Liver (tissue), 9 donors: ENCODE data around the gene CDC42BPB. TPM values are rescaled to one million over a fixed set of nuclear protein-coding genes. Genes with fewer than 3 reads are reported as not detected.

Experiments
- DNase-seq: peaks from one replicate; pipeline ENCODE4 v3.0.0-alpha.2; 2017; ENCODE audit warnings: low spot score
- H3K27ac ChIP-seq, 2 donors: one replicate each; pipeline ENCODE4 v1.7.0; 2013; ENCODE audit warnings: inconsistent platforms in 2 of 2, low read length in 2 of 2, control low read depth in 1 of 2, low read depth in 1 of 2, mild to moderate bottlenecking in 1 of 2
- H3K27me3 ChIP-seq, 4 donors: one replicate each; pipeline versions ENCODE4 v1.6.1 to v1.7.0; 2013; ENCODE audit warnings: low read length in 3 of 4, inconsistent platforms in 1 of 4, mild to moderate bottlenecking in 1 of 4, moderate library complexity in 1 of 4; ENCODE audit not compliant: control insufficient read depth in 4 of 4, insufficient read depth in 4 of 4
- H3K36me3 ChIP-seq, 4 donors: one replicate each; pipeline versions ENCODE4 v1.6.1 to v1.7.0; 2013; ENCODE audit warnings: low read length in 3 of 4, mild to moderate bottlenecking in 3 of 4, low read depth in 1 of 4, moderate library complexity in 1 of 4; ENCODE audit not compliant: control insufficient read depth in 4 of 4, insufficient read depth in 3 of 4
- H3K4me1 ChIP-seq, 4 donors: one replicate each; pipeline versions ENCODE4 v1.6.1 to v1.7.0; 2013; ENCODE audit warnings: low read length in 3 of 4, mild to moderate bottlenecking in 3 of 4, moderate library complexity in 1 of 4; ENCODE audit not compliant: control insufficient read depth in 4 of 4, insufficient read depth in 4 of 4
- H3K4me3 ChIP-seq, 3 donors: one replicate each; pipeline versions ENCODE4 v1.6.1 to v1.7.0; 2013; ENCODE audit warnings: low read length in 3 of 3, control low read depth in 1 of 3, low read depth in 1 of 3, mild to moderate bottlenecking in 1 of 3
- H3K9ac ChIP-seq, 2 donors: one replicate each; pipeline ENCODE4 v1.7.0; 2013; ENCODE audit warnings: low read length in 2 of 2, mild to moderate bottlenecking in 2 of 2, moderate library complexity in 2 of 2, control low read depth in 1 of 2, low read depth in 1 of 2
- H3K9me3 ChIP-seq, 4 donors: one replicate each; pipeline versions ENCODE4 v1.6.1 to v1.7.0; 2013; ENCODE audit warnings: low read length in 3 of 4; ENCODE audit not compliant: control insufficient read depth in 4 of 4
- FOXA1 ChIP-seq: IDR thresholded peaks from 2 replicates; pipeline ENCODE4 v1.6.1; 2016; ENCODE audit warnings: antibody characterized with exemption
- FOXA2 ChIP-seq: IDR thresholded peaks from 2 replicates; pipeline ENCODE4 v1.6.1; 2016; ENCODE audit warnings: antibody characterized with exemption
- GABPA ChIP-seq, 2 donors: IDR thresholded peaks in 1 of 2; conservative IDR thresholded peaks in 1 of 2; 2 replicates each; pipeline ENCODE4 v1.6.1; 2016; ENCODE audit warnings: antibody characterized with exemption in 2 of 2, mild to moderate bottlenecking in 1 of 2, moderate library complexity in 1 of 2
- HNF4A ChIP-seq, 2 donors: conservative IDR thresholded peaks; 2 replicates each; pipeline ENCODE4 v1.6.1; 2016; ENCODE audit warnings: antibody characterized with exemption in 2 of 2, mild to moderate bottlenecking in 2 of 2
- HNF4G ChIP-seq: IDR thresholded peaks from 2 replicates; pipeline ENCODE4 v1.6.1; 2016; ENCODE audit warnings: antibody characterized with exemption
- JUND ChIP-seq, 2 donors: IDR thresholded peaks; 2 replicates each; pipeline ENCODE4 v1.6.1; 2016; ENCODE audit warnings: antibody characterized with exemption in 2 of 2
- RAD21 ChIP-seq, 2 donors: IDR thresholded peaks; 2 replicates each; pipeline ENCODE4 v1.6.1; 2016; ENCODE audit warnings: antibody characterized with exemption in 2 of 2, mild to moderate bottlenecking in 2 of 2
- RXRA ChIP-seq, 2 donors: IDR thresholded peaks; 2 replicates each; pipeline ENCODE4 v1.6.1; 2017 to 2018; ENCODE audit warnings: antibody characterized with exemption in 2 of 2, mild to moderate bottlenecking in 1 of 2
- TAF1 ChIP-seq: conservative IDR thresholded peaks from 2 replicates; pipeline ENCODE4 v1.6.1; 2016; ENCODE audit warnings: antibody characterized with exemption, mild to moderate bottlenecking
- YY1 ChIP-seq: IDR thresholded peaks from 2 replicates; pipeline ENCODE4 v1.6.1; 2016; ENCODE audit warnings: antibody characterized with exemption, mild to moderate bottlenecking
- WGBS: extraction: QIAGEN DNeasy Blood & Tissue Kit; methylation state at CpG from one replicate; pipeline ENCODE4 v1.1.7; 2013; 5-methylcytosine and 5-hydroxymethylcytosine counted together
- polyA plus RNA-seq, 2 donors: library from polyadenylated mRNA; stranded (reverse) in 1 of 2; unstranded in 1 of 2; fragments of 200-250 nt in 1 of 2; fragments of >200 nt in 1 of 2; fragmentation: Nextera tagmentation in 1 of 2; extraction: Ambion mirVana in 1 of 2; gene quantifications; one replicate each; pipeline versions ENCODE4 v1.2.1 to v1.2.3, GENCODE V29; 2013 to 2015
- total RNA-seq, 2 donors: library from RNA; depleted of rRNA; stranded (reverse); fragments of >200 nt; gene quantifications; one replicate each; pipeline ENCODE4 v1.2.3, GENCODE V29; 2014
- TF ChIP-seq, protein P1 (sequence below): IDR thresholded peaks from 2 replicates; pipeline ENCODE4 v1.6.1; 2016; ENCODE audit warnings: antibody characterized with exemption
- TF ChIP-seq, protein P2 (sequence below): IDR thresholded peaks from 2 replicates; pipeline ENCODE4 v1.6.1; 2016; ENCODE audit warnings: antibody characterized with exemption, mild to moderate bottlenecking
- TF ChIP-seq, protein P3 (sequence below): IDR thresholded peaks from 2 replicates; pipeline ENCODE4 v1.6.1; 2016; ENCODE audit warnings: antibody characterized with exemption
- TF ChIP-seq, protein P4 (sequence below): IDR thresholded peaks from 2 replicates; pipeline ENCODE4 v1.6.1; 2016; ENCODE audit warnings: antibody characterized with exemption
- donor health status: healthy.
- donor health status: healthy.
- donor health status: healthy.
- donor health status: healthy.
- donor health status: healthy.

Gene CDC42BPB
- total and polyA plus RNA-seq, 4 donors, result 4.1 to 78.7 (median 29.7) TPM

DNA sequence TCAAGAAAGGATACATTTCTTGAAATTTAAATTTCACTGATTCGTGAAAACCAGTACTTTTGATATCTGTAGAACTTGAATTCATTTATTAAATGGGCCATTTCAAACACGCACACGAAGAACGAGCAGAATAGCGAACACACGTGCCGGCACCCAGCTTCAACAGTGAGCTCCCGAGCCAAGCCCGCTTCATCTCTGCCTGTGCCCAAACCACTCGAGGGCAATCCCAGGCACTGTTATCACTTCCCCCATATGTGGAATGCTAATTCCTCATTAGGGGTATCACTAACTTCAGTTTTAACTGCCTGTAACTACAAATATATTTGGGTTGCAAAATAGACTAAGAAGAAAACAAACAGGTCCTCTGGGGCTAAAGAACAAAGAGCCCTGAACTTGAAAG is 86.9 kb downstream of the CDC42BPB start:
- no peak for DNase-seq
- TF ChIP-seq, protein P1, sequence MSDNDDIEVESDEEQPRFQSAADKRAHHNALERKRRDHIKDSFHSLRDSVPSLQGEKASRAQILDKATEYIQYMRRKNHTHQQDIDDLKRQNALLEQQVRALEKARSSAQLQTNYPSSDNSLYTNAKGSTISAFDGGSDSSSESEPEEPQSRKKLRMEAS, result no peak
- TF ChIP-seq RXRA (IDR thresholded peaks at IDR 0.05), result no peak
- 93% methylated on average over 10 of the region's 10 CpGs for WGBS

DNA sequence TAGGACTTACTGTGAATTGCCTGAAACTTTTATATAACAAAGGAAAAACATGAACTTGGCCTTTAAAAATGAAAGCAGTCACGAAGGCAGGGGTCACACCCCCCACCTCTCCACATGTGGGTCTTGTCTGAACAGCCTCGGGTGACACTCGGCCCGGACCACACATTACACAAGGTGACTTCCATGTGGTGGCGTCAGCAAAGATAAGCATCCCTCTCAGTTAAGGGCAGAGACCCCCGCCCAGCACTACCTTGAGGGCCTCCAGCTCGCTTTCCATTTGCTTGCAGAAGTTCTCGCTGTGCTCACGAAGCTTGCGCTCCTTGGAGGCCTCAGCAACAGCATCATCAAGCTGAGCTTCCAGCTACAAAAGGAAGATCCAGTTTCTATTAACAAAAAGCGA is 87.4 kb downstream of the CDC42BPB start:
- no peak overlapping the region for H3K4me3 ChIP-seq
- peaks cover 25 to 82% (median 69%) of the 10 kb centered on the region in 4 donors for H3K36me3 ChIP-seq
- H3K27ac ChIP-seq, result no peak overlapping the region
- 94% methylated on average over 11 of the region's 11 CpGs for WGBS
- no peak overlapping the region for H3K9ac ChIP-seq
- no peak for TF ChIP-seq JUND (IDR thresholded peaks at IDR 0.05)
- no peak for TF ChIP-seq TAF1
- no peak for TF ChIP-seq RAD21 (IDR thresholded peaks at IDR 0.05)
- TF ChIP-seq, protein P2, sequence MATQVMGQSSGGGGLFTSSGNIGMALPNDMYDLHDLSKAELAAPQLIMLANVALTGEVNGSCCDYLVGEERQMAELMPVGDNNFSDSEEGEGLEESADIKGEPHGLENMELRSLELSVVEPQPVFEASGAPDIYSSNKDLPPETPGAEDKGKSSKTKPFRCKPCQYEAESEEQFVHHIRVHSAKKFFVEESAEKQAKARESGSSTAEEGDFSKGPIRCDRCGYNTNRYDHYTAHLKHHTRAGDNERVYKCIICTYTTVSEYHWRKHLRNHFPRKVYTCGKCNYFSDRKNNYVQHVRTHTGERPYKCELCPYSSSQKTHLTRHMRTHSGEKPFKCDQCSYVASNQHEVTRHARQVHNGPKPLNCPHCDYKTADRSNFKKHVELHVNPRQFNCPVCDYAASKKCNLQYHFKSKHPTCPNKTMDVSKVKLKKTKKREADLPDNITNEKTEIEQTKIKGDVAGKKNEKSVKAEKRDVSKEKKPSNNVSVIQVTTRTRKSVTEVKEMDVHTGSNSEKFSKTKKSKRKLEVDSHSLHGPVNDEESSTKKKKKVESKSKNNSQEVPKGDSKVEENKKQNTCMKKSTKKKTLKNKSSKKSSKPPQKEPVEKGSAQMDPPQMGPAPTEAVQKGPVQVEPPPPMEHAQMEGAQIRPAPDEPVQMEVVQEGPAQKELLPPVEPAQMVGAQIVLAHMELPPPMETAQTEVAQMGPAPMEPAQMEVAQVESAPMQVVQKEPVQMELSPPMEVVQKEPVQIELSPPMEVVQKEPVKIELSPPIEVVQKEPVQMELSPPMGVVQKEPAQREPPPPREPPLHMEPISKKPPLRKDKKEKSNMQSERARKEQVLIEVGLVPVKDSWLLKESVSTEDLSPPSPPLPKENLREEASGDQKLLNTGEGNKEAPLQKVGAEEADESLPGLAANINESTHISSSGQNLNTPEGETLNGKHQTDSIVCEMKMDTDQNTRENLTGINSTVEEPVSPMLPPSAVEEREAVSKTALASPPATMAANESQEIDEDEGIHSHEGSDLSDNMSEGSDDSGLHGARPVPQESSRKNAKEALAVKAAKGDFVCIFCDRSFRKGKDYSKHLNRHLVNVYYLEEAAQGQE, result no peak
- TF ChIP-seq HNF4G, result no peak
- no peak for TF ChIP-seq FOXA1
- TF ChIP-seq, protein P3, sequence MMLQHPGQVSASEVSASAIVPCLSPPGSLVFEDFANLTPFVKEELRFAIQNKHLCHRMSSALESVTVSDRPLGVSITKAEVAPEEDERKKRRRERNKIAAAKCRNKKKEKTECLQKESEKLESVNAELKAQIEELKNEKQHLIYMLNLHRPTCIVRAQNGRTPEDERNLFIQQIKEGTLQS, result no peak
- TF ChIP-seq GABPA (IDR thresholded peaks at IDR 0.05 in 1 of 2, conservative IDR thresholded peaks at IDR 0.05 in 1 of 2), result no peak
- TF ChIP-seq HNF4A (conservative IDR thresholded peaks at IDR 0.05), result no peak
- no peak for TF ChIP-seq RXRA (IDR thresholded peaks at IDR 0.05)
- no peak for TF ChIP-seq YY1
- no peak for TF ChIP-seq FOXA2
- TF ChIP-seq, protein P1, result no peak
- DNase-seq, result no peak
- H3K9me3 ChIP-seq, result no peaks in the 10 kb centered on the region
- no peaks in the 10 kb centered on the region for H3K4me1 ChIP-seq
- no peaks in the 10 kb centered on the region for H3K27me3 ChIP-seq

More for the DNA sequence above, 86.9 kb downstream of the CDC42BPB start:
- Histone ChIP-seq H3K9me3 (no peaks in the 10 kb centered on the region), H3K4me1 (no peaks in the 10 kb centered on the region), H3K27me3 (no peaks in the 10 kb centered on the region), H3K36me3 (peaks cover 25 to 79% (median 68%) of the 10 kb centered on the region in 4 donors), H3K4me3 (no peak overlapping the region), H3K27ac (no peak overlapping the region), H3K9ac (no peak overlapping the region)

DNA sequence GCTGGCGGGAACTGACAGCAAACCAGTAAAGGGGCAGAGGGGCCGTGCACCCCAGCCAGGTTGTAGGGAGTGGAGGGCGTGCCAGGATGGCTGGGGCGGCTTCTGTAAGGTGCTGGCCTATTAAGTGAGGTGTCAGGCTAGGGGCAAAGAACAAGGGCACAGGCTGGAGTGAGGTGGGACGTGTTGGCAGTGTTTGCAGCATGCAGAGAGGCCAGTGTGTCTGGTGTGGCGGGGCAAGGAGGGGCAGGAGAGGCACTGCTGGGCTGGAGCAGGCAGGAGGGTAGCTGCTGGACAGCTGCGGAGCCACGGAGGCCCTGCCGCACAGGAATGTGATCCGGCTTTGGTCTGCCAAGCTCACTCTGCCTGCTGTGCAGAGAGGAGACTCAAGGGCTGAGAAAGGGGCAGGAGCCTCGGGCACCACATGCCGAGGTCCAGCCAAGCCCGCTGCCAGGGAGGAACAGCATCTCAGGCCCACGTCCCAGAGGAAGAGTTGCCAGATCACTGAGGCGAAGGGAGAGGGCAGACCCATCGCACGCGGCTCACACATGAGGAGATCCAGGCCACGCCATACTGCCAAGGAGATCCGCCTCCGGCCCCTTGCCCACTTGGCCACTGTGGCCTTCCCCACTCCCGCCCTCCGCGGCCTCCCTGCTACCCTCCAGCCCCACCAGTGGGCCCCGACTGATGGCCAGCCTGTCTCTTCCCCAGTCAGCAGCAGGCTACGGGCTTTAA is 88.1 kb downstream of the CDC42BPB start:
- H3K27ac ChIP-seq, result no peak overlapping the region
- H3K9me3 ChIP-seq, result no peaks in the 10 kb centered on the region
- H3K36me3 ChIP-seq, result peaks cover 27 to 84% (median 72%) of the 10 kb centered on the region in 4 donors
- no peaks in the 10 kb centered on the region for H3K27me3 ChIP-seq
- no peak overlapping the region for H3K9ac ChIP-seq
- TF ChIP-seq, protein P1, result no peak
- TF ChIP-seq, protein P4, sequence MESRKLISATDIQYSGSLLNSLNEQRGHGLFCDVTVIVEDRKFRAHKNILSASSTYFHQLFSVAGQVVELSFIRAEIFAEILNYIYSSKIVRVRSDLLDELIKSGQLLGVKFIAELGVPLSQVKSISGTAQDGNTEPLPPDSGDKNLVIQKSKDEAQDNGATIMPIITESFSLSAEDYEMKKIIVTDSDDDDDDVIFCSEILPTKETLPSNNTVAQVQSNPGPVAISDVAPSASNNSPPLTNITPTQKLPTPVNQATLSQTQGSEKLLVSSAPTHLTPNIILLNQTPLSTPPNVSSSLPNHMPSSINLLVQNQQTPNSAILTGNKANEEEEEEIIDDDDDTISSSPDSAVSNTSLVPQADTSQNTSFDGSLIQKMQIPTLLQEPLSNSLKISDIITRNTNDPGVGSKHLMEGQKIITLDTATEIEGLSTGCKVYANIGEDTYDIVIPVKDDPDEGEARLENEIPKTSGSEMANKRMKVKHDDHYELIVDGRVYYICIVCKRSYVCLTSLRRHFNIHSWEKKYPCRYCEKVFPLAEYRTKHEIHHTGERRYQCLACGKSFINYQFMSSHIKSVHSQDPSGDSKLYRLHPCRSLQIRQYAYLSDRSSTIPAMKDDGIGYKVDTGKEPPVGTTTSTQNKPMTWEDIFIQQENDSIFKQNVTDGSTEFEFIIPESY, result no peak
- H3K4me3 ChIP-seq, result no peak overlapping the region
- 96% methylated on average over 26 of the region's 26 CpGs for WGBS
- DNase-seq, result no peak
- no peaks in the 10 kb centered on the region for H3K4me1 ChIP-seq
